ENCODE data around the gene SLC25A21.

- TF ChIP-seq EGR1 (IDR thresholded peaks at IDR 0.05) (no peak), EP300 (IDR thresholded peaks at IDR 0.05; ENCODE audit: borderline replicate concordance) (no peak), RAD21 (IDR thresholded peaks at IDR 0.05; ENCODE audit: low read depth) (no peak), TEAD4 (IDR thresholded peaks at IDR 0.05) (no peak), TAF1 (IDR thresholded peaks at IDR 0.05; ENCODE audit: low read depth) (no peak), MAX (IDR thresholded peaks at IDR 0.05) (no peak), NFIC (IDR thresholded peaks at IDR 0.05) (no peak), REST (IDR thresholded peaks at IDR 0.05; ENCODE audit: low read depth) (no peak), FOXM1 (IDR thresholded peaks at IDR 0.05; ENCODE audit: borderline replicate concordance, low read depth) (no peak)
Observed at GRCh38 chr14:36807727-36808126, 364.7 kb downstream of the SLC25A21 start.
